GM21737 (cell line): ENCODE measurements around the gene CLIC2.

ENCODE experiments used
- ATAC-seq: cut with Tn5 transposase; IDR thresholded peaks from one replicate; pipeline ENCODE4 v1.9.1; 2021; ENCODE audit warnings: mild to moderate bottlenecking, moderate library complexity; ENCODE audit not compliant: unreplicated experiment

CLIC2 gene

DNA sequence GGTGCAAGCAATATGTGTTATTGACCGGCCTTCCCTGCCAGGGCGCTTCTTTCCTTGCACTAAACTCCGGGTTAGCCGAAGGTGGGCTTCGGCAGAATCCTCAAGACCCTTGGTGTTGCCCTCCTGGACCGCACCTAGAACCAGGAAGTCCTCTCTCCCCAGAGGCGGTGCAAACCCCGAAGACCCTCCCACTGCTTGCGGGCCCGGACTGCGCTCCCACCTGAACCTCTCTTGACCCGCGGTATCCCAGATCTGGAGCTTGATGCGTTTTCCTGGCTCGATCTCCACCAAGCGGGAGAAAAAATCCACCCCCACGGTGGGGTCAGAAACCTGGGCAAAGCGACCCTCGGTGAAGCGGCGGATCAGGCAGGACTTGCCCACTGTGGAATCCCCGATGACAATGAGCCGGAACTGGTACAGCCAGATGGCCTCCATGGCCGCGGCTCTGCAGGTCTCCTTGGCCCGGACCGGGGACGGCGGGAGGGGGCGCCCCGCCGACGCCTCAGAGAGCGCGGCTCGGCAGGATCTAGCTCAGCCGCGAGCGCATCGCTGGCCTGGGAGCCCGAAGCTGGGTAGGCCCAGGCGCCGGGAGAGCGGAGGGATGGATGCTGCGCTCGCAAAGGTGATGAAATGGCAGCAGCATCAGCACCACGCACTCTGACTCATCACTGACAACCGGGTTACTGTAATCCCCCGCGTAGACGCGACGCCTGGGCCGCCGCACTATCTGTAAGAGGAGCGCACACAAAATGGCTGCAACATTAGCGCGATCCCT, 70.4 kb downstream of the CLIC2 start, which contains the start of gene RAB39B:
RAB39B (minus strand) TSS at position 638 of the 775 bp plus-strand sequence; CDS start at position 435, 203 bp downstream.
- ATAC-seq = peak; percentile 92

DNA sequence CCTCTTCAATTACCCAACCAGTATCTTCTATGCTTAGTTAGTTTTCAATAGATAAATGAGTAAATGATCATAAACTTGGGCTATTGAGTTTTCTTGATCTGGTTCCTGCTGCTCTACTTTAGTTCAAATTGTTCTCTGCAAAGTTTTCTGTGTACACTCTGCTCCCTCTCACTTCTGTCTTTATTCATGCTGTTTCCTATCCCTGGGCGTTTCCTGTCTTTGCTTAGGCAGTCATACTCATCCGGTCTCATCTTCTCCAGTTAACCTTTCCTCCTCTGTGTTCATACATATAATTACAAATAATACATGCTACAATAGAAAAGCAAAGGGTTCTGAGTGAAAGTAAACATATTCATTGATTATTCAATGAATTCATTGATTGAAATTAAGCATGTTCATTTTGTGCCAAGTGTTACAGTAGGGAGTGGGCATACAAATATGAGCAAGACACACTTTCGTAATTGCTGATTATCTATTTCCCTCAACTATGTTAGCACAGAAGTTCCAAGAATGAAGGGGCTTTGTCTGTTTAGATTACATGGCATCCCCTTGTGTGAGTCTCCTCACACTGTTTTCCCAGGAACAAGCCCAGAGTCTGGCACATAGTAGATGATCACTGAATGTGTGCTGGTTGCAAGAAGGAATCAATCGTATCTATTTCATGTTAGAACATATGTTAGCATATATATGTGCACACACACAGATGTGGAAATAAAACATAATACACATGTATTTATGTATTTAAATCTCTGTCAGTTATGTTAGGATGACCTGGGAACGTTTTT, 71.3 kb downstream of the CLIC2 start:
- no peak for ATAC-seq

DNA sequence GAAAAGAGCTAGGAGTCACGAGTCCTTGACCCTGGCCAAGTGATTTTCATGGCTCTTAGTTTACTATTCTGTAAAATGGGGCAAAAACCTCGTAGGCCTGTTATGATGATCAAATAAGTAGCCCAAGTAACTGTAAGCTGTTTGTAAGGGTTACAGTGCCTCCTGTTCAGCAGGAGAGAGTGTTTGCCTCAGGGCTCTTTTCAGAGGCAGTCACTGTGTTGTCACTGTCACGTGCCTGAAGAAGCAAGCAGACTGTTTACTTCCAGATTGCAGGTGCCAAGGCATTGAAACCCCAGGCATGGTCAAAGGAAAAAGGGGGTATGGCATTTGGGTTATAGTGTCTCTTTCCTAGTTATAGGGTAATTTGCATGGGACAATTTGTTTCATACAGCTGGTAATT, 74.7 kb downstream of the CLIC2 start:
- ATAC-seq = no peak

DNA sequence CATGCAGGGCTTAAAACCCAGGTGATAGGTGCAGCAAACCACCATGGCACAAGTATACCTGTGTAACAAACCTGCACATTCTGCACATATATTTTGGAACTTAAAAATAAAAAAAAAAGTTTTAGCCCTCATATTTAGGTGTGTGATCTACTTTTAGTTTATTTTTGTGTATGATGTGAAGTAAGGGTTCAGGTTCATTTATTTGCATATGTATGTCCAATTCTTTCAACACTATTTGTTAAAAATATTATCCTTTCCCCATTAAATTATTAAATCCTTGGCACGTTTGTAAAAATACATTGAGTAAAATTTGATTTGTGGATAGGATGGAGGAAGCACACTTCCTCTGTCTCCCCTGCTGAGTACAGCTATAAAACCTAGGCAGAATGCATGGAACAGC, 83.0 kb downstream of the CLIC2 start:
- no peak for ATAC-seq

DNA sequence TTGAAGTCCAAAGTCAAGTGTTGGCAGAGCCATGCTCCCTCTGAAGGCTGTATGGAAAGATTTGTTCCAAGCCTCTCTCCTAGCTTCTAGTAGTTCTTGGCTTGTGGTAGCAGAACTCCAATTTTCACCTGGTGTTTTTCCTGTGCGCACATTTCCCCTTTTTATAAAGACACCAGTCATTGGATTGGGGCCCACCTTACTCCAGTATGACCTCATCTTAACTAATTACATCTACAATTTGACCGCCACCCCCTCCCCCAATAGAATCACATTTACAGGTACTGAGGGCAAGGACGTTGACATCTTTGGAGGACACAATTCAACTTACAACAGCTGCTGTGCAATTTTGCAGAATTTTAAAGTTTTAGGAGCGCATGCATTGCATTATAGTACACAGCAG, 86.9 kb downstream of the CLIC2 start:
- no peak for ATAC-seq

DNA sequence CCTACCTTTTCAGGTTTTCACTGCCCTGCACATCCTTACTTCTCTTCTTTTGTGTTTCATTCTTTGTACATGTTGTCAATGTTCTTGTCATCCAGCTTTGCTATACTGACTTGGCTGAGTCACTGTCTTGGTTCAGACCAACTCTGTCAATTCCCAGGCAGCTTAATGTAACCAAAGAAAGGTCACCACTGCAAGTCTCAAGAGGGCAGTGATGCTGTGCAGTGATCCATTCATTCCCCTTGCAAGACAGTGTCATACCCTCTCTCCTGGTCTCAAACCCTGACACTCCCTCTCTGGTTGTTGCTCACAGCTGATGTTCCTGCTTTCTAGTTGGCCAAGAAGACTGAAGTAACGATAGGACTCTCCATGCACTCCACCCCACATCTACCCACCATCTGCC, 87.7 kb downstream of the CLIC2 start:
- no peak for ATAC-seq

DNA sequence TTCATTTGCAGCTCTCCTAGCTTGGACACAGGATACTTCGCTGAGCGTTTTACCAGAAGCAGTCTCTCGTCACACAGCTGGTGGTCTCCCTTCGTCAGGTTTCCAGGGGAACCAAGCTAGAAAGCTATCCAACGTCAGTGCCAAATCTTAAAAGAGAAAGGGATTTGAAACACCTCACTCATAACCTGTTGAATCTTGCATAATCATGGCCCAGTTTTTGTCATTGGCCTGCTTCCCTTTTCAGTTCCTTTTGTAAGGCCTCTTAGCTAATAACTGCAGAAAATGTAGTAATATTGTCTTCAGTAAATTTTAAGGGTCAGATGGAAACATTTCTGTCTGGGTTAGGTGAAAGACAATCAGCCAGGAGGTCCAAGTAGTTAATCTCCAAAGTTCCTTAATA, 92.1 kb downstream of the CLIC2 start:
- no peak for ATAC-seq

DNA sequence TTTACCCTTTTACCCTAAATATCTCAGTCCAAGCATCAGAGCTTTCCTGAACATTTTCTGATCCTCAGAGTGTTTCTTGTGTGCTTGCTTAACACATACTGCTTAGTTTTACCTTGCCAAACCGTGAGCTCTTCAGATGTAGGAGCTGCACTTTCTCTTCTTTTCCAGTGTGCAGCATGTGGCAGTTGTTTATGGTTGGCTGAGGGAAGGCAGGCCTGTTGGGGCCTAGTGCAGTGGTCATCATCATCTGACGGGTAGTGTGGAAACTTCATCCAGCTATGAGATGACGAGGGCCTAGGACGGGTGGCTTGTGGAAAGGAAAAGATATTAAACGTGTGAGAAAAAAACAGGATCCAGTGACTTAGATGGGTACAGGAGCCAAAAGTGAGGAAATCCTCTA, 96.7 kb downstream of the CLIC2 start:
- ATAC-seq = no peak

DNA sequence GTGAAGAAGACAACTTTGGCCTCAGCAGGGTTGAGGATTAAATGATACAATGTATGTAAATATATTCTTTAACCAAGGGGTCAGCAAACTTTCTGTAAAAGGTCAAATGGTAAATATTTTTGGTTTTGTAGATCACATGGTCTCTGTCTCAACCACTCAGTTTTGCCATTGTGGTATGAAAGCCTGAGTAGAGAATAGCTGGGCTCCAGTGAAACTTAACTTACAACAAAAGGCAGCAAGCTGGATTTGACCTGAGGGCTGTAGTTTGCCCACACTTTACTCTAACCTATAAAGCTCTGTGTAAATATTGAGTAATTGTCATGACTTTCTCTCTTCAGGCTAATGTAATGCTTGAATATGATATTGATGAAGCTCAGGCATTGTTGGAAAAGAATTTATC, 98.5 kb downstream of the CLIC2 start:
- ATAC-seq = no peak

DNA sequence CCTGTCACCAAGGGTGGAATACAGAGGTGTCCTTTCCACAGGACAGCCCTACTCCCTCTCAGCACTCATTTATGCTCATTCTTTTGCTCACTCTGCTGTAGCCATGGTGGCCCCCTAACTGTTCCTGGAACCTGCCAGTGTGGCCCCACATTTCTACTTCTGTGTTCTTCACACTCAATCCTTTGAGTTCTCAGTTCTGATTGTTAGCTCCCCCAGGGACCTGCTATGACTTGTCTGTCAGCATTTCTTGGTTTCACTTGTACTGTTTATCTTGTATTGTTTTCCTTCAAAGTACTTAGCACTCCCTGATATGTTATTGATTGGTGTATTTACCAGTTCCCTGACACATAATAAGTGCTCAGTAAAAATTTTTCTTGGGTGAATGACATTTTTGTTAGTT, 103.3 kb downstream of the CLIC2 start:
- peak; percentile 89 for ATAC-seq
